ENCODE results near the gene EEF1AKMT3.

EEF1AKMT3 gene

DNA sequence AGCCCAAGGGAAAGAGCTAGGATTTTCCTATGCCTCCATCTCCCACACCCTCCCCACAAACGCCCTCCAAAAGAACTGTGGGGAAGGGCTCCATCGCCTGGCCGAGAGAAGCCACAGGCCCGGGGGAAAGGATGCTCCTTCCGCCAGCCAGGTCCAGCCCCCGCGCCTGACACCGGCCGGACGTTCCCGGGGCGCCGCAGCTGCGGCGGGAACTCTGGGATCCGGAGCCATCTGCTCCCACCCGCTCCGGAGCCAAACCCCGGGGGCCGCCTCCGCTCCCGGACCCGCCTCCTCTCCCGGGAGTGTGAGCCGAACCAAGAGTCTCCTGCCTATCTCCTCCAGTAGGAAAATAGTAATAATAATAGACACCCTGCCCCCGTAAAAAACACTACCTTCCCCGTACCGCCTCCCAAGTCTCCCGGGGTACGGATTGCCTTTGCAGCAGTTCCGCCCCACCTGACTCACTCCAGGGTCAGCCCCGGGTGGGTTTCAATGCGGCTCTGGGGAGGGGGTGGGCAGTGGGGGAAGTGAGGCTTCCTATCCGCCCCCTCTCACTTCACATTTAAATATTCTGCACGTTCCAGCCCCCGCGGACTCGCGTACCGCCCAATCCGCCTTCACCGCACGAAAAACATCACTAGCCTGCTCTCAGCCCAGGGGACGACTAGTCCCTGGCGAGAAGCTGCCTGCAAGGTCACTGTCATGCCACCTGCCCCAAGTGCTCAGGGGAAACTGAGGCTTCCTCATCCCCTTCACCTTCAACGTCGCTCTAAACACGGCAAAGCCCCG lies 36.3 kb upstream of the EEF1AKMT3 start:
- Histone ChIP-seq H3K36me3 (ENCODE audit: control insufficient read depth in 4 of 4, insufficient read depth in 4 of 4, low read length in 3 of 4) (peaks cover 10 to 74% (median 48%) of the 10 kb centered on the region in 4 experiments), H3K4me1 (ENCODE audit: control extremely low read depth in 1 of 4, control insufficient read depth in 4 of 4, insufficient read depth in 4 of 4, low read length in 3 of 4) (peaks cover 8 to 23% (median 22%) of the 10 kb centered on the region in 4 experiments), H3K9me3 (ENCODE audit: control extremely low read depth in 1 of 5, control insufficient read depth in 4 of 5, insufficient read depth in 2 of 5, low read depth in 1 of 5, low read length in 4 of 5) (no peaks in the 10 kb centered on the region), H3K4me3 (ENCODE audit: control insufficient read depth in 1 of 7, extremely low read depth in 1 of 7, insufficient read depth in 4 of 7, low read depth in 2 of 7, low read length in 6 of 7) (no peak overlapping the region), H3K27ac (ENCODE audit: insufficient read depth in 1 of 2, low read depth in 1 of 2, low read length in 2 of 2, poor library complexity in 1 of 2, severe bottlenecking in 2 of 2) (no peak overlapping the region), H3K27me3 (replicated peaks in 2 of 5; ENCODE audit: control insufficient read depth in 4 of 5, insufficient read depth in 5 of 5, low read length in 4 of 5) (no peaks in the 10 kb centered on the region)
- ChIA-PET CTCF (interaction anchor here (0.8 to 1.6 kb wide), 4 partner anchors 8 to 17 kb away, joined by 3 to 6 read pairs (median 4); partner anchors contain the start of gene TSPAN31), POLR2A (no interaction called here)
- DNase-seq, result no peak
- 92% methylated on average over 32 of the region's 49 CpGs for WGBS (ENCODE audit: insufficient coverage)

DNA sequence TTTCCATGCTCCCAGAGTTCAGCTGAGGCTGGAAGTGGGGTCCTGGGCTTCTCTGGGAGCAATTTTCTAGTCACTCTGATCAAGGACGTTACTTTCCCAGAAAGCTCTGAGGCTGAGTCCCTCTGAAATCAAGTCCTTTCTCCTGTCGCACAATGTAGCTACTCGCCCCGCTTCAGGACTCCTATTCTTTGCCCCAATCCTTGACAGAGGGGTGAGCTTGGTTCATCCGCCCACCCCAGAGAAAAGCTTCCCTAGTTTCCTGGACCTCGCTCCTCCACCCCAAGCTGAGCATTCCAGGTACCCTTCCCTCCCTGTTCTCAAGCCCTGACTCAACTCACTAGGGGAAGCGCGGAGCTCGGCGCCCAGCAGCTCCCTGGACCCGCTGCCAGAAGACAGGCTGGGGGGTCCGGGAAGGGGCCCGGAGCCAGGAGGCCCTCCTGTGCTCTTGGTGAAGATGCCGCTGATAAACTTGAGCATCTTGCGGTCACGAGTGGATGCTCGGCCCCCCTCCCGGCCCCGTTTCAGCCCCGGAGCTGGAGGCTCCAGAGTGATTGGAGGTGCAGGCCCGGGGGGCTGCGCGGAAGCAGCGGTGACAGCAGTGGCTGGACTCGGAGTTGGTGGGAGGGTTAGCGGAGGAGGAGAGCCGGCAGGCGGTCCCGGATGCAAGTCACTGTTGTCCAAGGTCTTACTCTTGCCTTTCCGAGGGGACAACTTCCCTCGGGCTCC lies 35.5 kb upstream of the EEF1AKMT3 start:
- no peak for DNase-seq
- peaks cover 10 to 66% (median 43%) of the 10 kb centered on the region in 4 experiments for H3K36me3 ChIP-seq (ENCODE audit: control insufficient read depth in 4 of 4, insufficient read depth in 4 of 4, low read length in 3 of 4)
- 94% methylated on average over 28 of the region's 31 CpGs for WGBS (ENCODE audit: insufficient coverage)
- no peak overlapping the region for H3K27ac ChIP-seq (ENCODE audit: insufficient read depth in 1 of 2, low read depth in 1 of 2, low read length in 2 of 2, poor library complexity in 1 of 2, severe bottlenecking in 2 of 2)
- ChIA-PET POLR2A (no interaction called here), CTCF (interaction anchor here (1.6 kb wide), 1 partner anchor 11 kb away, joined by 6 read pairs; no protein-coding TSS in a partner anchor)
- no peak overlapping the region for H3K4me3 ChIP-seq (ENCODE audit: control insufficient read depth in 1 of 7, extremely low read depth in 1 of 7, insufficient read depth in 4 of 7, low read depth in 2 of 7, low read length in 6 of 7)
- H3K27me3 ChIP-seq (replicated peaks in 2 of 5; ENCODE audit: control insufficient read depth in 4 of 5, insufficient read depth in 5 of 5, low read length in 4 of 5), result no peaks in the 10 kb centered on the region
- H3K9me3 ChIP-seq (ENCODE audit: control extremely low read depth in 1 of 5, control insufficient read depth in 4 of 5, insufficient read depth in 2 of 5, low read depth in 1 of 5, low read length in 4 of 5), result no peaks in the 10 kb centered on the region
- peaks cover 15 to 31% (median 30%) of the 10 kb centered on the region in 4 experiments for H3K4me1 ChIP-seq (ENCODE audit: control extremely low read depth in 1 of 4, control insufficient read depth in 4 of 4, insufficient read depth in 4 of 4, low read length in 3 of 4)

DNA sequence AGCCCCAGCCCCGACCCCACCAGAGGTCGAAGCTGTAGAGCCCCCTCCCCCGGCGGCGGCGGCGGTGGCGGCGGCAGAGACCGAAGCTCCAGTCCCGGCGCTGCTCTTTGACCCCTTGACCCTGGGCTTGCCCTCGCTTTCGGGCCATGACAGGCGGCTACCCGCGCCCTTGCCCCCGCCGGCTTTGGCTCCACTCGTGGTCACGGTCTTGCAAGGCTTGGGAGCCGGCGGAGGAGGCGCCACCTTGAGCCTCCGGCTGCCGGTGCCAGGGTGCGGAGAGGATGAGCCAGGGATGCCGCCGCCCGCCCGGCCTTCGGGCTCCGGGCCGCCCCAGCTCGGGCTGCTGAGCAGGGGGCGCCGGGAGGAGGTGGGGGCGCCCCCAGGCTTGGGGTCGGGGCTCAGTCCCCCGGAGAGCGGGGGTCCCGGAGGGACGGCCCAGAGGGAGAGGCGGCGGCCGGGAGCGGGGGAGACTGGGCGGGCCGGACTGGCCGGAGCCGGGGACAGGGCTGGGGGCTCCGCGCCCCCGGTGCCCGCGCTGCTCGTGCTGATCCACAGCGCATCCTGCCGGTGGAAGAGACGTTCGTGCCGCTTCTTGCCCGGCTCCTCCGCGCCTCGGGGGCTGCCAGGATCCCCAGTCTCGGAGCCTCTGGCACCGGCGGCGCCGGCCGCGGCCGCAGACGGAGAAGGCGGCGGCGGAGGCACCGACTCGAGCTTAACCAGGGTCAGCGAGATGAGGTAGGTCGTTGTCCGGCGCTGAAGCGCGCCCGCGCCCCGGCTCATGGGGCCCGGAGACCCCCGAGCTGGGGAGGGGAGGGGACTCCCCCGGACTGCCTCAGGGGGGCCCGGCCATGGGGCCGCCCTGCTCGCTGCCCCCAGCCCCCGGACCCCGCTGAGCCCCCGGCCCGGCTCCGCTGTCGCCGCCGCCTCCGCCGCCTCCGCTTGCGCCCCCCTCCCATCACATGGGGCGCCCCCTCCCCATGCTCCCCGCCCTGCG lies 34.6 kb upstream of the EEF1AKMT3 start:
- CTCF ChIA-PET, result interaction anchor here (1.0 to 3.1 kb wide), 3 partner anchors 10 to 13 kb away, joined by 3 to 10 read pairs (median 6); no protein-coding TSS in a partner anchor
- no peak overlapping the region for H3K27ac ChIP-seq (ENCODE audit: insufficient read depth in 1 of 2, low read depth in 1 of 2, low read length in 2 of 2, poor library complexity in 1 of 2, severe bottlenecking in 2 of 2)
- H3K27me3 ChIP-seq (replicated peaks in 2 of 5; ENCODE audit: control insufficient read depth in 4 of 5, insufficient read depth in 5 of 5, low read length in 4 of 5), result no peaks in the 10 kb centered on the region
- 91% methylated on average over 80 of the region's 110 CpGs for WGBS (ENCODE audit: insufficient coverage)
- no peak for DNase-seq
- H3K36me3 ChIP-seq (ENCODE audit: control insufficient read depth in 4 of 4, insufficient read depth in 4 of 4, low read length in 3 of 4), result peaks cover 6 to 58% (median 35%) of the 10 kb centered on the region in 4 experiments
- H3K4me3 ChIP-seq (ENCODE audit: control insufficient read depth in 1 of 7, extremely low read depth in 1 of 7, insufficient read depth in 4 of 7, low read depth in 2 of 7, low read length in 6 of 7), result no peak overlapping the region
- H3K4me1 ChIP-seq (ENCODE audit: control extremely low read depth in 1 of 4, control insufficient read depth in 4 of 4, insufficient read depth in 4 of 4, low read length in 3 of 4), result peaks cover 18 to 39% (median 37%) of the 10 kb centered on the region in 4 experiments
- POLR2A ChIA-PET, result no interaction called here
- H3K9me3 ChIP-seq (ENCODE audit: control extremely low read depth in 1 of 5, control insufficient read depth in 4 of 5, insufficient read depth in 2 of 5, low read depth in 1 of 5, low read length in 4 of 5), result no peaks in the 10 kb centered on the region

DNA sequence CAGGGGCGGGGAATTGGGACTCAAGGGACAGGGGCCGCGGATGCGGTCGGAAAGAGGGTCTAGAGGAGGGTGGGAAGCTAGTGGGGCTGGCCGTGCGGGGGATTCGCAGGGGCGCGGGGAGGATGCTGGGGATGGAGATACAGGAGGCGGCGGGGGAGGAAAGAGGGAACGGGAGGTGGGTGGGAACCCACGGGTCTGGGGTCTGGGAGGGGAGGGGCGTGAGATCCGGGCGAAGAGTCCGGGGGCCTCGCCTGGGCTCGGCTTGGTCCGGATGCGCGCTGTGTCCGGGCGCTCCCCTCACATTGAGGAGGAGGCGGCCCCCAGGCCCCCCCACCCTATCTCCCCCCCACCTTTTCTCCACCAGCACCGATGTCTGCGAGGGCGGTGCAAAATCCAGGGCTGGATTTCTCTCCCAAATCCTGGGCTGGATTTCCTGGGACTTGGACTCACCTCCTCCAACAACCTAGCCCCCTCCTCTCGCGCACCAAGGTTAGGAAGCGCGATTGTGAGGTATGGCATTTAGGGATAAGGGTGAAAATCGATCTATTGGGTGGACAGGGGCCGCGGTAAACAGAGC lies 33.7 kb upstream of the EEF1AKMT3 start, which contains the start of gene AGAP2:
Gene AGAP2, minus strand, starts transcription at position 82 of the 577 bp plus-strand sequence. CDS start 496 bp downstream, outside the sequence.
- DNase-seq, result peak in 1 of 3 donors; percentile 26
- no peaks in the 10 kb centered on the region for H3K9me3 ChIP-seq (ENCODE audit: control extremely low read depth in 1 of 5, control insufficient read depth in 4 of 5, insufficient read depth in 2 of 5, low read depth in 1 of 5, low read length in 4 of 5)
- ChIA-PET CTCF (interaction anchor here (1.0 to 3.1 kb wide), 4 partner anchors 12 to 18 kb away, joined by 3 to 10 read pairs (median 3); no protein-coding TSS in a partner anchor), POLR2A (interaction anchor here (0.7 kb wide), 1 partner anchor 18 kb away, joined by 3 read pairs; no protein-coding TSS in a partner anchor)
- peaks cover 3 to 48% (median 26%) of the 10 kb centered on the region in 4 experiments for H3K36me3 ChIP-seq (ENCODE audit: control insufficient read depth in 4 of 4, insufficient read depth in 4 of 4, low read length in 3 of 4)
- 44% methylated on average over 14 of the region's 36 CpGs for WGBS (ENCODE audit: insufficient coverage)
- peak within 1 kb of the TSS; percentile 78 to 85 for H3K27ac ChIP-seq (ENCODE audit: insufficient read depth in 1 of 2, low read depth in 1 of 2, low read length in 2 of 2, poor library complexity in 1 of 2, severe bottlenecking in 2 of 2)
- peaks cover 18 to 42% (median 38%) of the 10 kb centered on the region in 4 experiments for H3K4me1 ChIP-seq (ENCODE audit: control extremely low read depth in 1 of 4, control insufficient read depth in 4 of 4, insufficient read depth in 4 of 4, low read length in 3 of 4)
- H3K4me3 ChIP-seq (ENCODE audit: control insufficient read depth in 1 of 7, extremely low read depth in 1 of 7, insufficient read depth in 4 of 7, low read depth in 2 of 7, low read length in 6 of 7), result peak within 1 kb of the TSS in 2 of 7 experiments; percentile 13 to 19
- H3K27me3 ChIP-seq (replicated peaks in 2 of 5; ENCODE audit: control insufficient read depth in 4 of 5, insufficient read depth in 5 of 5, low read length in 4 of 5), result no peaks in the 10 kb centered on the region

DNA sequence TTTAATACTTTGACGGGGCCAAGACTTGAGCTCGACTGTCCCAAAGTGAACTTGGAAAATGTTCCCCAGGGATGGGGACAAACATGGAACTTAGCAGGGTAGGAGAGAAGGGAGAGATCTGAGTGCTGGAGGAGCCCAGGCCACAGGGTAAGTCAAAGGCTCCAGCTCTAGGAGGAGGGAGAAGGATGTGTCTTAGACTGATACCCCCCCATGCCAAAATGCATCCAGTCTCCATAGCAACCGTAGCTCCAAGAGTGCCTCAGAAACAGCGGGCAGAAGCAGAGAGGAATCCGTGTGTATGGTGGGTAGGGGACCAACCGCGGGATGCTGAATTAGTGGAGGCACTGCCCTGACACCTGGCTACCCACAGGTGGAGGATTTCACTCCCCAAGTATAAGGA lies 33.0 kb upstream of the EEF1AKMT3 start:
- no peaks in the 10 kb centered on the region for H3K9me3 ChIP-seq (ENCODE audit: control extremely low read depth in 1 of 5, control insufficient read depth in 4 of 5, insufficient read depth in 2 of 5, low read depth in 1 of 5, low read length in 4 of 5)
- CTCF ChIA-PET, result interaction anchor here (1.0 to 3.1 kb wide), 3 partner anchors 11 to 17 kb away, joined by 3 to 10 read pairs (median 3); no protein-coding TSS in a partner anchor
- peaks cover 2 to 42% (median 21%) of the 10 kb centered on the region in 4 experiments for H3K36me3 ChIP-seq (ENCODE audit: control insufficient read depth in 4 of 4, insufficient read depth in 4 of 4, low read length in 3 of 4)
- peaks cover 18 to 48% (median 42%) of the 10 kb centered on the region in 4 experiments for H3K4me1 ChIP-seq (ENCODE audit: control extremely low read depth in 1 of 4, control insufficient read depth in 4 of 4, insufficient read depth in 4 of 4, low read length in 3 of 4)
- H3K27me3 ChIP-seq (replicated peaks in 2 of 5; ENCODE audit: control insufficient read depth in 4 of 5, insufficient read depth in 5 of 5, low read length in 4 of 5), result no peaks in the 10 kb centered on the region
- POLR2A ChIA-PET, result interaction anchor here (0.7 kb wide), 1 partner anchor 17 kb away, joined by 3 read pairs; no protein-coding TSS in a partner anchor
- WGBS (ENCODE audit: insufficient coverage), result 71% methylated on average over 4 of the region's 7 CpGs
- H3K4me3 ChIP-seq (ENCODE audit: control insufficient read depth in 1 of 7, extremely low read depth in 1 of 7, insufficient read depth in 4 of 7, low read depth in 2 of 7, low read length in 6 of 7), result peak overlapping the region in 1 of 7 experiments; percentile 13
- H3K27ac ChIP-seq (ENCODE audit: insufficient read depth in 1 of 2, low read depth in 1 of 2, low read length in 2 of 2, poor library complexity in 1 of 2, severe bottlenecking in 2 of 2), result peak overlapping the region; percentile 78 to 85
- peak in 1 of 3 donors; percentile 35 for DNase-seq

Data from common myeloid progenitor, CD34-positive (primary cell).